Measurements from ENCODE around the gene PPP6R2.

Gene PPP6R2

GRCh38 chr22:50473855-50474671, 130.9 kb downstream of the PPP6R2 start:
- peak; percentile 20 for DNase-seq

GRCh38 chr22:50474710-50475651, 131.9 kb downstream of the PPP6R2 start, which contains the start of gene SBF1:
TSS of gene SBF1 (minus strand) at chr22:50475035. CDS start at chr22:50474840, 195 bp downstream.
- peak; percentile 83 for DNase-seq

- no peak for DNase-seq
These were observed 132.5 kb downstream of the PPP6R2 start for GRCh38 chr22:50475652-50476002.

GRCh38 chr22:50476868-50477267, 133.7 kb downstream of the PPP6R2 start:
- DNase-seq, result no peak

- DNase-seq, result no peak
These were observed 134.8 kb downstream of the PPP6R2 start for GRCh38 chr22:50477923-50478322.

- DNase-seq, result no peak
These were observed 136.6 kb downstream of the PPP6R2 start for GRCh38 chr22:50479721-50480120.

- DNase-seq, result no peak
These were observed 137.9 kb downstream of the PPP6R2 start for GRCh38 chr22:50481045-50481439.

GRCh38 chr22:50481440-50482106, 138.4 kb downstream of the PPP6R2 start, which contains the start of gene ADM2:
TSS of gene ADM2 (plus strand) at chr22:50481543. CDS start at chr22:50481848, 305 bp downstream.
- DNase-seq, result peak; percentile 39

- no peak for DNase-seq
These were observed 139.3 kb downstream of the PPP6R2 start for GRCh38 chr22:50482107-50483074.

- DNase-seq, result no peak
These were observed 140.0 kb downstream of the PPP6R2 start for GRCh38 chr22:50483106-50483505.

GRCh38 chr22:50483556-50483955, 140.4 kb downstream of the PPP6R2 start:
- no peak for DNase-seq

- DNase-seq, result no peak
These were observed 141.1 kb downstream of the PPP6R2 start for GRCh38 chr22:50483977-50484853.

GRCh38 chr22:50485221-50486131, 142.3 kb downstream of the PPP6R2 start:
- no peak for DNase-seq

- no peak for DNase-seq
These were observed 143.6 kb downstream of the PPP6R2 start, which contains the start of gene MIOX for GRCh38 chr22:50486561-50487289. TSS of gene MIOX (plus strand) at chr22:50486859. CDS start at chr22:50486898, 39 bp downstream.

- no peak for DNase-seq
These were observed 144.3 kb downstream of the PPP6R2 start for GRCh38 chr22:50487290-50488005.

- no peak for DNase-seq
These were observed 145.0 kb downstream of the PPP6R2 start for GRCh38 chr22:50488006-50488677.

GRCh38 chr22:50488886-50489285, 145.8 kb downstream of the PPP6R2 start:
- no peak for DNase-seq
